Uterus (tissue), 4 donors: ENCODE measurements around the gene ARHGEF10L. TPM values are rescaled to one million over a fixed set of nuclear protein-coding genes. Genes with fewer than 3 reads are reported as not detected.

ENCODE experiments used
- DNase-seq, 2 donors: peaks; one replicate each; pipeline ENCODE4 v3.0.0-alpha.2; 2019 to 2020
- H3K27ac ChIP-seq, 2 donors: fragments of 200-600 bp; sonication (generic); 1 replicate in 1 of 2; 2 replicates in 1 of 2; pipeline ENCODE4 v1.5.1; 2016 to 2018
- H3K27me3 ChIP-seq, 2 donors: fragments of 200-600 bp; sonication (generic); one replicate each; pipeline ENCODE4 v1.5.1; 2018 to 2019; ENCODE audit warnings: control low read depth in 1 of 2
- H3K36me3 ChIP-seq, 2 donors: fragments of 200-600 bp; sonication (generic); one replicate each; pipeline ENCODE4 v1.5.1; 2019; ENCODE audit warnings: control low read depth in 1 of 2
- H3K4me1 ChIP-seq, 2 donors: fragments of 200-600 bp; sonication (generic); one replicate each; pipeline ENCODE4 v1.5.1; 2018 to 2019; ENCODE audit warnings: control low read depth in 1 of 2
- H3K4me3 ChIP-seq, 2 donors: fragments of 200-600 bp; sonication (generic); 1 replicate in 1 of 2; 2 replicates in 1 of 2; pipeline ENCODE4 v1.5.1; 2018 to 2019; ENCODE audit warnings: mild to moderate bottlenecking in 1 of 2
- H3K9me3 ChIP-seq, 2 donors: fragments of 200-600 bp; sonication (generic); one replicate each; pipeline ENCODE4 v1.5.1; 2019; ENCODE audit warnings: control low read depth in 1 of 2
- POLR2A ChIP-seq, 2 donors: fragments of 450-650 bp; IDR thresholded peaks; one replicate each; pipeline ENCODE4 v1.6.1; 2016; ENCODE audit warnings: antibody characterized with exemption in 2 of 2, mild to moderate bottlenecking in 1 of 2, moderate library complexity in 1 of 2
- intact Hi-C: fragments of 100-400 bp; cut with DNase I; formaldehyde crosslinking; loops from one replicate; pipeline ENCODE4 v1.15.1; 2023; ENCODE audit warnings: low total_unique reads
- total RNA-seq, 4 donors: library from RNA; depleted of rRNA in 3 of 4; stranded (reverse); fragments of >200 nt in 3 of 4; gene quantifications; one replicate each; pipeline versions ENCODE4 v1.1.0 to v1.2.4, GENCODE V29; 2014 to 2023
- TF ChIP-seq, protein P1 (sequence below), 4 experiments: fragments of 200-600 bp in 2 of 4; fragments of 450-650 bp in 2 of 4; sonication (generic) in 2 of 4; IDR thresholded peaks; one replicate each; pipeline ENCODE4 v1.5.1; 2016 to 2019; ENCODE audit warnings: antibody characterized with exemption in 4 of 4, mild to moderate bottlenecking in 2 of 4, moderate library complexity in 1 of 4
- donor health status: DM: yes; HTN: yes; CAD: no.

The ARHGEF10L gene
- total RNA-seq, 4 donors from 2014 or later, result 5.6 to 61.9 (median 19.1) TPM

DNA sequence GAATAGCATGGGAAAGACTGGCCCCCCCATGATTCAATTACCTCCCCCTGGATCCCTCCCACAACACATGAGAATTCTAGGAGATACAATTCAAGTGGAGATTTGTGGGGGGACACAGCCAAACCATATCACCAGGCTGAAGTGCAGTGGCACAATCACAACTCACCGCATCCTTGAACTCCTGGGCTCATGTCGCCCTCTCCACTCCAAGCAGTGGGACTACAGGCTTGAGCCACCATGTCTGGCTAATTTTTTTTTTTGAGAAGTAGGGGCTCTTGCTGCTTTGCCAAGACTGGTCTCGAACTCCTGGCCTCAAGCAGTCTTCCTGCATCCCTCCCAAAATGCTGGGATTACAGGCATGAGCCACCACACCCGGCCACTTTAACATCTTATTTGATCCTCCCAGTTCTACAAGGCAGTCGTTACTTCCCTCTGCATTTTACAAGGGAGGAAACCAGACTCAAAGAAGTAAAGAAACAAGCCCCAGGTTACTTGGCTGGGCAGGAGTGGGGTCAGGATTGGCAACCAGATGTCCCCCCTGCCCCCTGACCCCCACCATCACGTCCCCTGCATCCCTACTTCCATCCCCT lies 188.7 kb downstream of the ARHGEF10L start:
- Histone ChIP-seq H3K27ac (no peak overlapping the region), H3K4me1 (no peaks in the 10 kb centered on the region), H3K9me3 (no peaks in the 10 kb centered on the region), H3K4me3 (no peak overlapping the region), H3K36me3 (no peaks in the 10 kb centered on the region), H3K27me3 (no peaks in the 10 kb centered on the region)
- DNase-seq, result no peak
- no peak for TF ChIP-seq POLR2A (IDR thresholded peaks at IDR 0.05)
- TF ChIP-seq, protein P1, sequence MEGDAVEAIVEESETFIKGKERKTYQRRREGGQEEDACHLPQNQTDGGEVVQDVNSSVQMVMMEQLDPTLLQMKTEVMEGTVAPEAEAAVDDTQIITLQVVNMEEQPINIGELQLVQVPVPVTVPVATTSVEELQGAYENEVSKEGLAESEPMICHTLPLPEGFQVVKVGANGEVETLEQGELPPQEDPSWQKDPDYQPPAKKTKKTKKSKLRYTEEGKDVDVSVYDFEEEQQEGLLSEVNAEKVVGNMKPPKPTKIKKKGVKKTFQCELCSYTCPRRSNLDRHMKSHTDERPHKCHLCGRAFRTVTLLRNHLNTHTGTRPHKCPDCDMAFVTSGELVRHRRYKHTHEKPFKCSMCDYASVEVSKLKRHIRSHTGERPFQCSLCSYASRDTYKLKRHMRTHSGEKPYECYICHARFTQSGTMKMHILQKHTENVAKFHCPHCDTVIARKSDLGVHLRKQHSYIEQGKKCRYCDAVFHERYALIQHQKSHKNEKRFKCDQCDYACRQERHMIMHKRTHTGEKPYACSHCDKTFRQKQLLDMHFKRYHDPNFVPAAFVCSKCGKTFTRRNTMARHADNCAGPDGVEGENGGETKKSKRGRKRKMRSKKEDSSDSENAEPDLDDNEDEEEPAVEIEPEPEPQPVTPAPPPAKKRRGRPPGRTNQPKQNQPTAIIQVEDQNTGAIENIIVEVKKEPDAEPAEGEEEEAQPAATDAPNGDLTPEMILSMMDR (IDR thresholded peaks at IDR 0.05), result no peak
- intact Hi-C loops, result no loop called here

DNA sequence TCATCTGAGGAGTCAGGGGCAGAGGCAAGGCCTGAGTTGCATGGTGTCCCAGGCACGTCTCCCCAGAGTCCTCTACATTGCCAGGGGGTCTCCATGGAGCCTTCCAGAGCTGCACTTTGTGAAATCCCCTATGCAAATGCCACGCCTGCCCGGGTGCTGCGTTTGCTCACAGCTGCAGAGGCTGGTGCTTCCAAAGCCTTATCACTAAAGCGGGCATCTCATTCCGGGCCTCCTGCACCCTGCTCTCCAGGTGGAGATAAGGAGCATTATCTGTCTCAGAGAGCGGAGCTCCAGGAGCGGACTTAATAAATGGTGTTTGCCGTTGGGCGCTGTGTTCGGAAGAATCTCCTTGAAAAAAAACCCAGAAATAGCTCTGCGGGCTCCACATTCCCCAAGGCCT lies 189.8 kb downstream of the ARHGEF10L start:
- no peak overlapping the region for H3K4me3 ChIP-seq
- no peak for TF ChIP-seq POLR2A (IDR thresholded peaks at IDR 0.05)
- TF ChIP-seq, protein P1 (IDR thresholded peaks at IDR 0.05), result no peak
- H3K27me3 ChIP-seq, result no peaks in the 10 kb centered on the region
- no peak for DNase-seq
- no peaks in the 10 kb centered on the region for H3K36me3 ChIP-seq
- no peaks in the 10 kb centered on the region for H3K9me3 ChIP-seq
- no peak overlapping the region for H3K27ac ChIP-seq
- H3K4me1 ChIP-seq, result no peaks in the 10 kb centered on the region
- intact Hi-C loops, result no loop called here

DNA sequence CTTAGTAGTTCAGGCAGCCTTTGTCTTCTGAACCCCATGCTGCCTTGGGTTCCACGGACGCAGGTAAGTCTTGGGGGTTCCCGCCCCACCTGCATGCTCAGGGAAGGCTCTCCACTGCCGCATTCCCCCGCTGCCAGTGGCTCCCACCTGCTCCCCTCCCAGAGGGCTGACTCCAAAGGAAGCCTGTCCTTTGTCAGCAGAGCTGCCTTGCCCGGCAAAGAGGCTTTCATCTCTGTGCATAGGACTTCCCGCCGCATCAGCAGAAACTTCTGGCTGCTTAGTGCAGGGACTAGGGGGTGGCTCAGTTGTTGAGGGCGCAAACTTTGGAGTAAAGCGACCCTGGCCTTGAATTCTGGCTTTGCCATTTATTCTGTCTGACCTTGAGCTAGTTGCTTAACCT lies 190.4 kb downstream of the ARHGEF10L start:
- Histone ChIP-seq H3K4me1 (no peaks in the 10 kb centered on the region), H3K27me3 (no peaks in the 10 kb centered on the region), H3K27ac (no peak overlapping the region), H3K9me3 (no peaks in the 10 kb centered on the region), H3K4me3 (no peak overlapping the region), H3K36me3 (no peaks in the 10 kb centered on the region)
- intact Hi-C loops, result no loop called here
- TF ChIP-seq, protein P1 (IDR thresholded peaks at IDR 0.05), result no peak
- TF ChIP-seq POLR2A (IDR thresholded peaks at IDR 0.05), result no peak
- DNase-seq, result no peak

DNA sequence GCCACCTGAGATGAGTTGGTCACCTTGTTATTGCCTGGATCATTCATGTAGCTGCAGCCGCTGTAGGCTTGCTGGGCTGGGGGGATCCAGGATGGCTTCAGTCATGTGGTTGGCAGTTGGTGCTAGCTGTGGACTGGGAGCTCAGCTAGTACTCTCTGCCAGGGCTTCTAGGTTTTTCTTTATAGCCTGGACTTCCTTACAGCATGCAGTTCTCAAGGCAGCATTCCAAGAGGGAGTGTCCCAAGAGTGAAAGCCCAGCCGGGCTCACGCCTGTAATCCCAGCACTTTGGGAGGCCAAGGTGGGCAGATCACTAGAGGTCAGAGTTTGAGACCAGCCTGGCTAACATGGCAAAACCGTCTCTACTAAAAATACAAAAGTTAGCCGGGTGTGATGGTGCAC lies 192.0 kb downstream of the ARHGEF10L start:
- TF ChIP-seq, protein P1 (IDR thresholded peaks at IDR 0.05), result no peak
- no peak for TF ChIP-seq POLR2A (IDR thresholded peaks at IDR 0.05)

DNA sequence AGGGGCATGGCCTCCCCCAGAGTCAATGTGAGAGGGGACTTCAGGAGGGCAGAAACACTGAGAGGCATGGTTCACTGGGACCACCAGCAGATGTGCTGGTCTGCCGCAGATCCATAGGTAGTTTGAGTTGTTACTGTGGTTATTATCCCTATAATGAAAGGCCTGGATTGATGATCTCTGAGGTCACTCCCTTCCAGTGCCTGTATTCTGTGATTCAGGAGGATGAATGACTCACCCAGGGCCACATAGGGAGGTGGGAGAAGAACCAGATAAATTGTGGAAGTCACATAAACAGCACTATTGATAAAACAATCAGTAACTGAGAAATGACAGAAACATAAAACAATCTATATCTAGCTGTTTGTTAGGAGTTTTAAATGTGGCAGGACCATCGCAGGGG lies 193.0 kb downstream of the ARHGEF10L start:
- no peak overlapping the region for H3K27ac ChIP-seq
- intact Hi-C loops, result no loop called here
- H3K27me3 ChIP-seq, result no peaks in the 10 kb centered on the region

More for the DNA sequence above, 192.0 kb downstream of the ARHGEF10L start:
- Histone ChIP-seq H3K4me1 (no peaks in the 10 kb centered on the region), H3K9me3 (no peaks in the 10 kb centered on the region), H3K27ac (no peak overlapping the region), H3K27me3 (no peaks in the 10 kb centered on the region), H3K36me3 (no peaks in the 10 kb centered on the region), H3K4me3 (no peak overlapping the region)
- intact Hi-C loops, result no loop called here
- no peak for DNase-seq

More for the DNA sequence above, 193.0 kb downstream of the ARHGEF10L start:
- H3K4me1 ChIP-seq, result no peaks in the 10 kb centered on the region
- TF ChIP-seq, protein P1 (IDR thresholded peaks at IDR 0.05), result no peak
- TF ChIP-seq POLR2A (IDR thresholded peaks at IDR 0.05), result no peak
- DNase-seq, result no peak
- no peaks in the 10 kb centered on the region for H3K9me3 ChIP-seq
- no peak overlapping the region for H3K4me3 ChIP-seq
- H3K36me3 ChIP-seq, result no peaks in the 10 kb centered on the region
